NCI-H1436 treated with DMSO at 0.1 percent for 48 hours (cell line): ENCODE data around the gene SAG.
"Not testable (repeated sequence)": the region's sequence is repeated elsewhere in the genome, so short reads cannot be mapped to it uniquely, and the experiment has no call there.

Experiments used
- DNase-seq: peaks from one replicate; lab custom pipeline; 2025; lab: John Stamatoyannopoulos, UW

SAG gene

DNA sequence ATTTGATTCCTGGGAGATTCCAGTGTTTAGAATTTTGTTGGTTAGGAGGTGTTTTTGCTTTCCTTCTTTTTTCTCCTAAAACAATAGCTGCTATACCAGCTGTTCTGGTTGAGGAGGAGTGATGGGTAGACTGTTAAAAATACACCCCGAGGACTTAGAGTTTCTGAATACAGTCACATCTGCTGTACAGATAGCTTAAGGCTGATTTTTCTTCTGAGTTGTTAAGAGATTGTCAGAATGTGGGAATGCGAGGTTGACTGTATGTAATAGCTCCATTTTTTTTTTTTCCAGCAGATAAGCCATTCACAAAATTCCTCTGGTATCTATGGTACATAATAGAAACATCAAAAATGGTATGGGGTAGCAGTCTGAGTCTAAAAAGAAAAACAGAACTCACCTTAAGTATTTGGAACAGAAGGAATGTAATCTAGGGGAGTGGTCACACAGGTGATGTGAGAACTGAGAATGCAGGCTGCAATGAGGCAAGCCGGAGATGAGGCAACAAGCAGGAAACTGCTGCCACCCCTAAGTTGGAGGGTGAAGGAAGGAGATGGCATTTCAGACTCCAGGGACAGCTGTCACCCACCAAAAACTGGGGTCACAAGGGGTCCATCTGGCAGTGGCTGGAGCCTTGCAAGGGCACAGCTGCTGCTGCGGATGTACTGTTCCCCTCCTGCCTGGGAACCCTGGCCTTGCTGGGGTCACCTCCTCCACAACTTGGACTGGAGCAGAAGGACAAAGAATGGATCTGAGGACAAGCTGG, 49.1 kb downstream of the SAG start:
- no peak for DNase-seq

DNA sequence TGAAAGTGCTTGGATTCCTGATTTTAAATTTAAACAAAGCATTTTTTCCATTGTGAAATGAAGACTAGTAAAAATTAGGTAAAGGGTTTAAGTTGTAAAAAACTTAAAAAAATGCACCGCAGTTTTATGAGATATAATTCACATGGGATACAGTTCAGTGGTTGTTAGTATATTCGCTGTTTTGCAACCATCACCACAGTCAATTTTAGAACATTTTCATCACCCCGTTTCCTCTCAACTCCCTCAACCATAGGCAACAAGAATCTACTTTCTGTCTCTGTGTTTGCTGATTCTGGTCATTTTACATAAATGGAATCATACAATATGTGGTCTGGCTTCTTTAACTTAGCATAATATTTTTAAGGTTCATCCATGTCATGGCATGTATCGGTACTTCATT, 50.7 kb downstream of the SAG start:
- DNase-seq = no peak

DNA sequence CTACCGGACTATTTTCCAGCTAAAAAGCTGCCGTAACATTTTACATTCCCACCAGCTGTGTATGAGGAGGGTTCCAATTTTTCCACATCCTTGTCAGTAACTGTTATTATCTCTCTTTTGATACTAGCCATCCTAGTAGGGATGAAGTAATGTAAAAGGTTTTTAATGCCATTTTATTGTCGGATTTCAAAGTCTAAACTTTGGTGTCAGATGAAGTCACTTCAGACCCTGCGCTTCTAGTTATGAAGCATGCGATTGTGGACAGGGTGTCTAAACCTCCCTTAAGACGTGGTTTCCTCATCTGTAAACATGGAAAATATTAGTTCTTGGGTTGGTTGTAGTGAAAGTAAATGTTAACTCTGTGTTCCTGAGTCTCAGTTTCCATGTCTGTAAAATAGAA, 51.3 kb downstream of the SAG start:
- DNase-seq = no peak

DNA sequence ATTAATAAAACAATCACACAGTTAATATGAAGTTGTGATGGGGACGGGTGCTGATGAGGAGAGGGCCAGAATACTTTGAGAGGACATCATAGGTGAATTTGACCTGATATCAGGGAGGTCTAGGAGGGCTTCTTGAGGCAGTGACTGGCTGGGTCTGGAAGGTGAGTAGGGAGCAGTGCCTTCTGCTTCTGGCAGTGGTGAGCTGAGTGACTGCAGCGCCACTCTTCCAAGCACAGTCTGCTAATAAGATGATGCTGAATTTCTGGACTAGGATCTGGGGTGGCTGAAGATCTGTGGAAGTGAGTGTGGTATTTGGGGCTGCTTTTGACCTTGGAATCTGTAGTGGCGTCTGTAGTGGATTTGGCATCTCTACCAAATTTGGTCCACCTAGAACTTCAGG, 52.2 kb downstream of the SAG start:
- no peak for DNase-seq

DNA sequence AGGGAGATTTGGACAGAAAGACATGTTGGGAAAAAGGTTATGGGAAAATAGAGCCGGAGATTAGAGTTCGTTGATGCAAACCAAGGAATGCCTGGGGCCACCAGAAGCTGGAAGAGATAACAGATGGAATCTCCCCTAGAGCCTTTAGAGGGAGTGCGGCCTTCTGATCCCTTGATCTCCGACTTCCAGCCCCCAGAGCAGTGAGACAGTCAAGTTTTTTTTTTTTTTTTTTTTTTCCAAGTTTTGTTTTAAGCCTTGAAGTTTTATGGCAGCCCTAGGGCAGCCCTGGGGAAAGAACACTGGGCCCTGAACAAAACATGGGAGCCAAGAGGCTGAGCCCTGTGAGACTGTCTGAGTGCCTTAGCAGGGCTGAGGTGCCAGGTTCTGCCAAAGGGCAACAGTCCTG, 53.2 kb downstream of the SAG start:
- DNase-seq = no peak

DNA sequence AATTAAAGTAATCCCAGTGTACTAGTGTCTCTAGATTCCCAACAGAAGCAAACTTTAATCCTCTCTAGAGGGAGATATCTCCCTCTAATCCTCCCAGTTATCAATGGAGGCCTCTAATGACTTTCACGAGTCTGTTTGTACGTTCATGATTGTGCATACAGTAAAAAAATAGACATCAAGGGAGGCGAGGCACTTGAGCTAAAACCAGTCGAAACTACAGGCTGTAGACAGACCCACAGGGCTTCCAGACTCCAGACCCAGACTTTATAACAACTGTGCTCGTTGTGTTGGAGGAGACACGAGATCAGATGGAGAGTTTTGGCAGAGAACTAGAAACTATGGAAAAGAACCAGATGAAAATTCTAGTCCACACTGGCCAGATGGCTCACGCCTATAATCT, 53.7 kb downstream of the SAG start:
- DNase-seq = no peak

DNA sequence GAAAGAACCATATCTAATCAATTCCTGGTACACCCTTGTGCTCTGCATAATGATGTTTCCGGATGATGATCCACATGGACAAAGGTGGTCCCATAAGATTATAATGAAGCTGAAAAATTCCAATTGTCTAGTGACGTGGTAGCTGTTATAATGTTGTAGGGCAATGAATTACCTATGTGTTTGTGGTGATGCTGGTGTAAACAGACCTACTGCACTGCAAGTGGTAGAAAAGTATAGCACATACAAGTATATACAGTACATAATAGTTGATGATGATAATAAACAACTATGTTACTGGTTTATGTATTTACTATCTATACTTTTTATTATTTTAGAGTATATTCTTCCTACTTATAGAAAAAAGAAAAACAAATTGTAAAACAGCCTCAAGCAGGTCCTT, 55.1 kb downstream of the SAG start:
- DNase-seq = no peak

DNA sequence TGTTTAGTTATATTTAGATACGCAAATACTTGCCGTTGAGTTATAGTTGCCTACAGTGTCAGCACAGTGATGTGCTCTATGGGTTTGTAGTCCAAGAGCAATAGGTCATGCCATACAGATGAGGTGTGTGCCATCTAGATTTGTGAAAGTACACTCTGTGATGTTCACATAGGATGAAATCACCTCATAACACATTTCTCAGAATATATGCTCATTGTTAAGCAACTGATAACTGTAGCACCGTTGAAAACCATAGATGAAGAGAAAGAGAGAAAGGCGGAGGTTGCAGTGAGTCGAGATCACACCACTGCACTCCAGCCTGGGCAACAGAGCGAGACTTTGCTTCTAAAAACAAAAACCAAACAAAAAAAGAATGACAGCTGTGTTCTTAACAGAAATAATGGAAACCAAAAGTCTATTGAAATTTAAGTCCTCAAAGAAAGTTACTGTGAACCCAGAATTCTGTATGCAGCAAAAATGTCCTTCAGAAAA, 56.2 kb downstream of the SAG start:
- no peak for DNase-seq

DNA sequence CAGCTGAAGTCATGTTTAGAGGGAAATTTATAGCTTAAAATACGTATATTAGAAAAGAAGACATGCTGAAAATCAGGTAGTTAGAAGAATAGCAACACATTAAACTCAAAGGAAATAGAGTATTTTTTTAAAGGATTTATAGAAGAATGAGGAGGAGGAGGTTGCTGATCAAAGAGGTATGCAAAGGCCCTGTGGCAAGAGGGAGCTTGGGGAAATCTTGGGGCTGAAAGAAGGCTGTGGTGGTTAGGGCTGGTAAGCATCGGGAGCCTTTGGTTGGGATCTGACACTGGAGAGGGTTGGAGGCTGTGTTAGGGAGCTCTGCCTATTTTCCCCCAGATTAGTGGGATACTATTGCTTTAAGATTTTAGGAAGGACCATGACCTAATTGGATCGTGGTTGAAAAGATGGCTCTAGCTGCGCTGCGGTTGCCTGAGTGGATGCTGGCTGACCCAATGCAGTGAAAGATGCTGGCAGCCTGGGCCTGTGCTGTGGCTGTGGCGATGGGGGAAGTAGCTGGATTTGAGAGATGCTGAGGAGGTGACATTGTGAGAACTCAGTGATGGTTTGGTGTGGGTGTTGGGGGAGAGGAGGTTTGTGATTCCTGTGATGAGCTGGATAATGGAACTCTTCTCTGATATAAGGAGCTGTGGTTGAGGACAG, 58.4 kb downstream of the SAG start:
- DNase-seq = no peak

DNA sequence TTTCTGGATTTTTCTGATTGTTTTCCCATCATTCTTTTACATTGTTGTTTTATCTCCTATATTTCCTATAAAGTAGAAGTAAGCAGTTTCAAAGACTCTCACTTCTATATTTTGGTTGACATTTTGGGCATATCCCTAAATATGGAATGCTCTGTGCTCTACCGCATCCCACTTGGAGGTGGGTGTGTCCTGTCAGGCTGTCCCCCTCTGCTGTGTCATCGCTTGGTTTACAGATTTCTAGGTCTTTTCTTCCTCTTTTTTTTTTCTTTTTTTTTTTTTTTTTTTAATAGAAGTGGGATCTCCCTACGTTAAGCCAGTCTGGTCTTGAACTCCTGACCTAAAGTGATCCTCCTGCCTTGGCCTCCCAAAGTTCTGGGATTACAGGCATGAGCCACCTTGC, 60.0 kb downstream of the SAG start:
- no peak for DNase-seq

DNA sequence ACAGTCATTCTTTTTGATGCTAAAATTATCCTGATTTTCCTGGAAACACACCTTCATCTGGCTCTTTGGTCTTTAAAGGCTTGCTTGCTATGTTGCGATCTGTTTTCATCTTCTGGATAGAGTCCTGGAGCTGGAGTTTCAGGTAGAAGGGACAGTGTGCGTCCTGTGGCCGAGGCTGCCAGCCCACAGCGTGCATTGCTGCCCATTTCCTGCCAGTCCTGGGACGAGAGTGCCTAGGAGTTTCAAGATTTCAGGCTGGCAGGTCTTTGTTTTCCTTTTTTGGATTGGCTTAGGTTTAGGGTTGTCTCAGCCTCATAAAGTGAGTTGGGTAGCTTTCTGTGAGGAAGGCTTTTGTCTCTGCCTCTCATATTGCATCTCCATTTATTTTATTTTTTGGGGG, 61.1 kb downstream of the SAG start:
- DNase-seq = no peak

DNA sequence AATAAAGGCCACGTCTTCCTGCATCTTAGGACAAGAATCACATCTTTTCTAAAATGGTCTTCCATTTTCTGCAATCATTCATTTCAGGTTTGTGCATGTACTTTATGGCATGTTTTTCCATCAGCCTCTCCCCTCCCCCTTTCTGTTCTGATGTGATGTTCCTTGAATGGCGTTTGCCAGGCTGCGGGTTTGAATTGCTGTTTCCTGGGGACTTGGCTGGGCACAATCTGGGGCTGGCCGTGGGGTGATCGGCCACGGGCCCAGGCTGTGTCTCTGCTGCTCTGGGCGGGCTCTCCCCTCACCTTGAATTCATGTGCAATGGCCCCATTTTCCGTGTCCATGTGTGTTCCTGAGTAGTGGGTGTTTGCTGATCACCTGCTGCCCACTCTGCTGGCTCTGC, 61.8 kb downstream of the SAG start:
- no peak for DNase-seq

DNA sequence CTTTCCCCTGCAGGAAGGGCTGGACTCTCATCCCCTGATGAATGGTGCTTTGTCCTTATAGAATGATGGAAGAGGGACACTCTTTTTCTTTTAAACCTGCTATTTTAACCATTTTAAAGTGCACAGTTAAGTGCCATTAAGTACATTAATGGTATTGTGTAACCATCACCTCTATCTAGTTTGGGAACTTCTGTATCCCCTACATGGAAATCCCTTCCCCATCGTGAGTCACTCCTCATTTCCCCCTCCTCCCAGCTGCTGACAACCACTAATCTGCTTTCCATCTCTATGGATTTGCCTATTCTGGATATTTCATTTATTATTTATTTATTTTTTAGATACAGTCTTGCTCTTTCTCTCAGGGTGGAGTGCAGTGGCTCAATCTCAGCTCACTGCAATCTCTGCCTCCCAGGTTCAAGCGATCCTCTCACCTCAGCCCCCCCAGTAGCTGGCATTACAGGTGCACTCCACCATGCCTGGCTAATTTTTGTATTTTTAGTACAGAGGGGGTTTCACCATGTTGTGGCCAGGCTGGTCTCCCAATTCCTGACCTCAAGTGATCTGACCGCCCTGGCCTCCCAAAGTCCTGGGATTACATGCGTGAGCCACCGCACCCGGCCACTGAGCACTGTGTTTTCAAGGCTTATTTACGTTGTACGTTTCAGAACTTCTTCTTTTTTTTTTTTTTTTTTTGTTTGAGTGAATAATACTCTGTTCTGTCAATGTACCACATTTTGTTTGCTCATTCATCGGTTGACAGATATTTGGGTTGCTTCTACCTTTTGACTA, 62.5 kb downstream of the SAG start:
- DNase-seq = no peak

DNA sequence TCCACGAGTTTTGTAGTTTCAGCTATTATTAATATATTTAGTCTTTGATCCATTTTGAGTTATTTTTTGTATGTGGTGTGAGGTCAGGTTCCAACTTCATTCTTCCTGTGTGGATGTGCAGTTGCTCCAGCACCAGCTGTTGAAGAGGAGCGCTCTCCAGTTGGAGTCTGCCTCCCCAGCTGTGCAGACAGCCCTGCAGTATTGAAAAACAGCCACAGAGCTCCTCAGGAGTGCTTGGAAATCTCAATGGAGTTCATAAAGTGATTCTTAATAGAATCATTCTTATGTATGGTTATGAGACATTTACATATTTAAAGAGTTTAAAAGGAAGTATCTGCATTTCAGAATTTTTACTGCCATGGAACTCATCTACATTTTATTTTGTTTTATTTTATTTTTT, 64.0 kb downstream of the SAG start:
- DNase-seq = no peak

DNA sequence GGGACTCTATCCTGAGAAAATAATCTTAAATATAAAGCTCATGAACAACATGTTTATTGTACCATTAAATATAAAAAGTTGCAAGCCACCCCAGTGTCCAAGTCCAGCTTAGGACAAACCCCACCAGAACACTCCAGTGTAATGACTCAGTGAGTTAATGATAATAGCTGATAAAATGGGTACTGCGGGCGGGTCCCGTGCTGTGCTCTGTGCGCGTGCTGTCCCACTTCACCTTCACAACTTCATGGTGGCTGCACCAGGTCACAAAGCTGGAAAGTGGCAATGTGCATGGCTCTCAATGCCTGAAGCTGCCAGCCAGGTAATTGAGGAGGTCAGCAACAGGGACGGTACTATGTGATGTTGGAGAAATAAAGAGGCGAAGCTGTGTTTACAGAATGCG, 65.2 kb downstream of the SAG start:
- no peak for DNase-seq

DNA sequence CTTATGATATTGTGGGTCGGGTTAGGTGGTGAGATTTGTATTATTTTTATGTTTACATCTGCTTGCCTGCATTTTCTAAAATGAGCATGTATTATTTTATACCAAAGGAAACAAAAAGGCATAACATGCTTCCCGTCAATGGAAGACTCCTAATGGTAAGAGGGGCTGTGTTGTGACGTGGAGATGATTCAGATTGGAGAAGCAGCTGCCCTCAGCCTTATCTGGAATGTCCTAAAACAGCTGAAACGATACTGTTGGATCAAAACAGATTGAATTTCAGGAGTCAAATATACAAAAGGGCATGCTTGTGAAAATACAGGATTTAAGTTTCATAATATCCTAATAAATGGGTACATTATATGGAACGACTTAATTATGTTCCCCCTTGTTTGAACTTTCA, 65.7 kb downstream of the SAG start:
- no peak for DNase-seq

DNA sequence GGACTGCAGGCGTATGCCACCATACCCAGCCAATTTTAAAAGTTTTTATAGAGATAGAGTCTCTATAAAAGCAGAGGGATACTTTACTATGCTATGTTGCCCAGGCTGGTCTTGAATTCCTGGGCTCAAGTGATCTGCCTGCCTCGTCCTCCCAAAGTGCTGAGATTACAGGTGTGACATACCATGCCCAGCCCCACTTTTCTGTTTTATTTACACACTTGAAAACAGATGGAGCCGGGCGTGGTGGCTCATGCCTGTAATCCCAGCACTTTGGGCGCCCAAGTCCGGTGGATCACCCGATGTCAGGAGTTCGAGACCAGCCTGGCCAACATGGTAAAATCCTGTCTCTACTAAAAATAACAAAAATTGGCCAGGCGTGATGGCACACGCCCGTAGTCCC, 67.2 kb downstream of the SAG start:
- not testable (repeated sequence) for DNase-seq

DNA sequence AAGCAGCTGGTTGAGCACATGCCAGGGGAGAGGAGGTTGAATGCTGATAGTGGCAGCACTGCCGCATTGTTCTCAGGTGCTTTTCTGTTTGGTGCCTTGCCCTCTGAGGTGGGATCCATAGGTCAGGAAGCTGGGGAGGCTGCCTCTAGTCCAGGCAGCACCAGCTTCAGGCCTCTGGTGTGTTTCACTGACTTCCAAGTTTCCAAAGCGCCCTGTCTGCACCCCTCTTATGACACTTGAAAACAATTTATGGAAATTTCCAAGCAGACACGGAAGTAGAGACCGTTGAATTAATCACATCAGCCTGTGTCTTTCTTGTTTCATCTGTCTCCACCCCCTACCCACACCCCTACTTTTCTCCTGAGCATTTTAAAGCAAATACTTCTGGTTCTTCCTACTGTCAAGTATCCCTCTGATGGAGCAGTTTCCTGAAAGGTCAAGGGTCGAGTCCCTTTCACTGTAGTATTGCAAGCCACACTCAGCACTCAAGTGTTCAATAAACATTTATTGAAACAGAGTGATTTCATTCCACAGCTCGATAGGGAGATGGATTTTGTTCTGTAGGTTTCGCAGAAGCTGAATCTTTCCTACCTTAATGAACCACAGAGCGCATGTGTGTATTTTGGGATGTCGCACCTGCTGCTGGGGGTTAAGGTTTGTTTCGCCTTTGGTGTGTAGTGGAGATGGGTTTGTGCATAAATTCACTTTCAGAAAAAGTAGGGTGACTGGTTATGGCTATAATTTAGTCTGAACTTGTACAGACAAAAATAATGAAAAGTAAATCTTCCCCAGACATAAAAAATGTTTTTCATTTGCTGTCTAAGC, 68.1 kb downstream of the SAG start:
- DNase-seq = no peak

DNA sequence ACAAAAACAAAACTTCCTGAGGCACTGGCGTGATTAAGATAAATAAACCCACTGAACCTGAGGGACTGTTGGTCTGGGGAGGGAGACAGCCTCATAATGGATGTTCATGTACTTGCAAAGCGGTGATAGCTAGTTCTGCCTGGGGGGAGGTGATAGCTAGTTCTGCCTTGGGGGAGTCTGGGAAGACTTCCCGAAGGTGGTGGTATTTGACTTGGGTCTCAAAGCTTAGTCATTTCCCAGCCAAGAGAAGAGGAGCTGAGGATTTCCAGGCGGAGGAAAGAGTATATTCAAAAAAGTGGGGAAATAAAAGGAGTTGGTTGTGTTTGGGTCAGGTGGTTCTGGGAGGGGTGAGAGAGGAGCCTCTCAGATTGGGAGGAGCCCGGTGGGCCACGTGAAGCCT, 71.4 kb downstream of the SAG start:
- DNase-seq = no peak

DNA sequence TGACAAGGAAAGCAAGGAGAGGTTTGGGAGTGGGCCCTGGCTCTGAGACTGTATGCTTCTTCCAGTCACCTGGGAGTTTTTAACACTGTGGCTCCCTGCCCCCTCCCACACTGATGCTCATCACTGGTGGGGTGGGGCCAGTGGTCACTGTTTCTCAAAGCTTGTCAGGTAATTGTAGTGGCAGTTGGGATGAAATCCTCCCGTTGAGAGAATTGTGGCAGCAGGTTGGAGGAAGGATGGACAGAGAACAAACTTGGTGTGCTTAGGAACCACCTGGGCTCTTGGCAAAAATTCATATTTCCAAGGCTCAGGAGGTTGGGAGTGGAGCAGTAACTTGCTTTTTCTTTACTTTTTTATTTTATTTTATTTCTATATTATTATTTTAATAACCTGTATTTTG, 71.8 kb downstream of the SAG start:
- DNase-seq = no peak

DNA sequence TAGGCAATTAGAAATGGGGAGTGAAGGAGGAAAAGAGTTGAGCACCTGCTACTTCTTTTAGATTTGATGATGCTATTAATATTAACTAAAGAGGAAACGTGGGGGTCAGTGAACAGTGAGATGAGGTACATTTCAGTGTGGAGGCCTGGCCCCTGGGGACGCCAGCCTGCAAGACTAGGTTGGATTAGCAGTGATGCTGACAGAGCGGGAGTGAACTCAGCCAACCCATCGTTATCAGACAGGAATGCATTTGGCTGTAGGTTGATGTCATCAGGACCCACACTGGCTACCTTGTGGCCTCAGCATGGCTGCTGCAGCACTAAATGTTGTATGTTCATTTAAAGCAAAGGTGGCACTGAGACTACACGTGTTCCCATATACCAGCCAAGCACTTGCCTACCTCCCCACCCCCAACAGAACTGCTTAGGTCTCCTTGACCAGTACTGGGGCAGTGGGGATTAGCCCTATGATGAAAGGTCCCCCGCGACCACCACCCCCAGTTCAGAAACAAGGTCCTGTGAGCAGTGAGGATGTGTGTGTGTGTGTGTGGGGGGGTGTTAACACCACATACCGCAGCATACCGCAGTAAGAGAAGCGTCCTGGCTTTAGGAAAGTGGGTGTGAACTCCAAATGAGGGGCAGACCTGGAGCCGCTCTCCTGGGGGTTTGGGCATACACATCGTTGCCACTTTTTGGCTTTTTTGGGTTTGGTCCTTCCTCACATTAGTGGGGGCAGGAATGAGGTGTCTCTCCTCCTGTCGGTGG, 72.7 kb downstream of the SAG start:
- DNase-seq = no peak
